A673 (cell line): ENCODE measurements around the gene CPN2. TPM values are rescaled to one million over a fixed set of nuclear protein-coding genes. Genes with fewer than 3 reads are reported as not detected.

ENCODE experiments used
- BruUV-seq: library from RNA; stranded (reverse); fragments of 400-500 nt; replicated peaks from 2 replicates; lab custom pipeline; 2021; lab: Mats Ljungman, UMichigan
- CTCF ChIA-PET: fragments of 300-600 bp; sonication (Branson Sonifier 250); formaldehyde crosslinking; loops from one replicate; lab custom pipeline; 2022; ENCODE audit warnings: antibody characterized with exemption; lab: Charles Lee
- POLR2A ChIA-PET: fragments of 300-600 bp; sonication (Branson Sonifier 250); formaldehyde crosslinking; loops from one replicate; lab custom pipeline; 2022; ENCODE audit warnings: antibody characterized with exemption; ENCODE audit not compliant: low non-redundant PET; lab: Charles Lee
- DNase-seq: peaks from one replicate; pipeline ENCODE4 v3.0.0-alpha.2; 2015; ENCODE audit warnings: low spot score
- H3K27ac ChIP-seq: fragments of 200-600 bp; sonication (generic); 2 replicates; pipeline ENCODE4 v1.5.1; 2016; ENCODE audit warnings: mixed run types, low read depth, mild to moderate bottlenecking, mixed read lengths, antibody characterized with exemption, low read length; ENCODE audit not compliant: poor library complexity, severe bottlenecking
- H3K27me3 ChIP-seq: fragments of 200-600 bp; sonication (generic); replicated peaks from 2 replicates; pipeline ENCODE4 v1.6.1; 2017; ENCODE audit warnings: mixed run types, low read depth, mild to moderate bottlenecking, mixed read lengths, antibody characterized with exemption, low read length; ENCODE audit not compliant: insufficient read depth, poor library complexity
- H3K36me3 ChIP-seq: fragments of 200-600 bp; sonication (generic); 2 replicates; pipeline ENCODE4 v1.6.1; 2016; ENCODE audit warnings: mixed run types, mild to moderate bottlenecking, mixed read lengths, antibody characterized with exemption, low read length; ENCODE audit not compliant: insufficient read depth, poor library complexity, severe bottlenecking
- H3K4me1 ChIP-seq: fragments of 200-600 bp; sonication (generic); 2 replicates; pipeline ENCODE4 v1.6.1; 2017; ENCODE audit warnings: mixed run types, mild to moderate bottlenecking, mixed read lengths, antibody characterized with exemption, low read length; ENCODE audit not compliant: insufficient read depth, poor library complexity, severe bottlenecking
- H3K4me3 ChIP-seq: fragments of 200-600 bp; sonication (generic); 2 replicates; pipeline ENCODE4 v1.5.1; 2016; ENCODE audit warnings: low read depth, mixed run types, mild to moderate bottlenecking, mixed read lengths, low read length; ENCODE audit not compliant: poor library complexity, severe bottlenecking
- H3K9me3 ChIP-seq: fragments of 200-600 bp; sonication (generic); 2 replicates; pipeline ENCODE4 v1.6.1; 2016; ENCODE audit warnings: mixed run types, low read depth, mild to moderate bottlenecking, mixed read lengths, antibody characterized with exemption, low read length; ENCODE audit not compliant: poor library complexity, severe bottlenecking
- CTCF ChIP-seq: fragments of 300-800, 200-600 bp; sonication (generic); conservative IDR thresholded peaks from 2 replicates; pipeline ENCODE4 v1.5.1; 2017; ENCODE audit warnings: low read depth, mild to moderate bottlenecking, antibody characterized with exemption, low read length, moderate library complexity, mixed read lengths
- EZH2 ChIP-seq: fragments of 200-600 bp; sonication (generic); IDR thresholded peaks from 2 replicates; pipeline ENCODE4 v1.6.1; 2017; ENCODE audit warnings: borderline replicate concordance, low read depth, mild to moderate bottlenecking, mixed read lengths, antibody characterized with exemption, low read length; ENCODE audit not compliant: poor library complexity, severe bottlenecking
- intact Hi-C: fragments of 100-400 bp; cut with micrococcal nuclease; formaldehyde crosslinking; loops from one replicate; pipeline ENCODE4 v1.10.0; 2022; ENCODE audit not compliant: unreplicated experiment
- total RNA-seq: library from RNA; stranded (reverse); gene quantifications from 2 replicates; pipeline ENCODE4 v1.2.3, GENCODE V29; 2021

Gene CPN2
- total RNA-seq, 1 experiment from 2014 or later, result not detected

- CTCF ChIA-PET, result interaction anchor here (0.6 to 0.7 kb wide), 3 partner anchors 163 to 678 kb away, joined by 3 to 16 read pairs (median 3); no protein-coding TSS in a partner anchor
- BruUV-seq, result no TSS peak
- no peak overlapping the region for H3K4me3 ChIP-seq
- DNase-seq, result peak; percentile 73
- no peaks in the 10 kb centered on the region for H3K36me3 ChIP-seq
- H3K4me1 ChIP-seq, result no peaks in the 10 kb centered on the region
- TF ChIP-seq EZH2 (no peak), CTCF (peak; percentile 95)
- H3K27ac ChIP-seq, result no peak overlapping the region
- H3K27me3 ChIP-seq, result no peaks in the 10 kb centered on the region
- intact Hi-C loops, result loop anchor here (2.0 kb wide), 1 partner anchor 61 kb away; no protein-coding TSS in a partner anchor
- POLR2A ChIA-PET, result no interaction called here
- H3K9me3 ChIP-seq, result no peaks in the 10 kb centered on the region
These were observed 7.1 kb downstream of the CPN2 start for GRCh38 chr3:194344012-194344411.

DNA sequence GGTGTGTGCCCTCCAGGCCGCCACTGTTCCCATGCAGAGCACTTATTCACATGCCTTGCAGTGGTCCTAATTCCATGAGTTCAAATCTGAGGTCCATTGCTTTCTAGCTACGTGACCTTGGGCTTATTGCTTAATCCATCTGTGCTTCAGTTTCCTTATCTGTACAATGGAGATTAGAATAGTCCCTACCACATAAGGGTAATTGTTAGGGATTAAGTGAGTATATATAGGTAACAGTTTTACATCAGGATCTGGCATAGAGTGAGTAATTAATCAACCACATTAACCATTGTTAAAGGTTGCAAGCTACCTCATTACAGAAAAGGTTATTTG, 7.6 kb downstream of the CPN2 start:
- no peaks in the 10 kb centered on the region for H3K36me3 ChIP-seq
- no peak overlapping the region for H3K4me3 ChIP-seq
- ChIA-PET CTCF (interaction anchor here (0.6 to 0.7 kb wide), 2 partner anchors 163 to 261 kb away, joined by 3 to 16 read pairs; no protein-coding TSS in a partner anchor), POLR2A (no interaction called here)
- H3K27me3 ChIP-seq, result no peaks in the 10 kb centered on the region
- no peak for TF ChIP-seq EZH2
- TF ChIP-seq CTCF, result no peak
- H3K4me1 ChIP-seq, result no peaks in the 10 kb centered on the region
- intact Hi-C loops, result no loop called here
- no peaks in the 10 kb centered on the region for H3K9me3 ChIP-seq
- DNase-seq, result no peak
- no TSS peak for BruUV-seq
- H3K27ac ChIP-seq, result no peak overlapping the region

- ChIA-PET CTCF (interaction anchor here (0.6 to 0.7 kb wide), 2 partner anchors 164 to 261 kb away, joined by 3 to 16 read pairs; no protein-coding TSS in a partner anchor), POLR2A (no interaction called here)
- TF ChIP-seq CTCF (no peak), EZH2 (no peak)
- no peaks in the 10 kb centered on the region for H3K27me3 ChIP-seq
- no peaks in the 10 kb centered on the region for H3K36me3 ChIP-seq
- no peaks in the 10 kb centered on the region for H3K4me1 ChIP-seq
- no peak overlapping the region for H3K27ac ChIP-seq
- H3K4me3 ChIP-seq, result no peak overlapping the region
- H3K9me3 ChIP-seq, result no peaks in the 10 kb centered on the region
- no peak for DNase-seq
- BruUV-seq, result no TSS peak
- intact Hi-C loops, result no loop called here
These were observed 8.1 kb downstream of the CPN2 start for GRCh38 chr3:194342861-194343560.
